ENCODE results near the gene COLEC11.
"Not testable (repeated sequence)": the region's sequence is repeated elsewhere in the genome, so short reads cannot be mapped to it uniquely, and the experiment has no call there.

The COLEC11 gene

DNA sequence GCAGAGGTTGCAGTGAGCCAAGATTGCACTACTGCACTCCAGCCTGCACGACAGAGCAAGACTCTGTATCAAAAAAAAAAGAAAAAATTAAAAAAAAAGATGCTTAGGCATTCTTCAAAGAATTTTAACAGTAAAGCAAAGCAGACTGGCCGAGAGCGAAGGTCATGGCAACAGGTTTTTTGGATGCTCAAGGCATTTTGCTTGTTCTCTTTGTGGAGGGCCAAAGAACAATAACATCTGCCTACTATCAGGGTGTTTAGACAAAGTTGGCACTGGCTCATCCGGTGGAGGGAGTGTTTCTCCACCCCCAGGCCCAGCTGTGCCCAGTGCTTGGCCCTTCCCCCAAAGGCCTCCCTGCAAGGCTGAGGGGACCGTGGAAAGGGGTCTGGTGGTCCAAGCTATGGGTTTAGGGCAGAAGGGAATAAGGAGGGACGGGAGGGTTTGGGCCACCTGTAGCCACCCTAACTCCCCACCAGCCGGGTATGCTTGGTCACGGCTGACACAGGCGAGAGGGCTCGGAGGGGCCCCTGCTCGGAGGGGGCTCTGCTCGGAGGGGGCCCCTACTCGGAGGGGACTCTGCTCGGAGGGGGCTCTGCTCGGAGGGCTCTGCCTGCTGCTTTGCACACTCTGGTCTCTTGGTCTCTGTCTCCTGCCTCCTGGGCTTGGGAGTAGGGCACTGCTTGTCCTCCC is 36.4 kb downstream of the COLEC11 start:
- no peak for TF ChIP-seq CTCF (IDR thresholded peaks at IDR 0.05; ENCODE audit: extremely low read depth, missing control alignments)
- no peak for DNase-seq (ENCODE audit: low spot score)

DNA sequence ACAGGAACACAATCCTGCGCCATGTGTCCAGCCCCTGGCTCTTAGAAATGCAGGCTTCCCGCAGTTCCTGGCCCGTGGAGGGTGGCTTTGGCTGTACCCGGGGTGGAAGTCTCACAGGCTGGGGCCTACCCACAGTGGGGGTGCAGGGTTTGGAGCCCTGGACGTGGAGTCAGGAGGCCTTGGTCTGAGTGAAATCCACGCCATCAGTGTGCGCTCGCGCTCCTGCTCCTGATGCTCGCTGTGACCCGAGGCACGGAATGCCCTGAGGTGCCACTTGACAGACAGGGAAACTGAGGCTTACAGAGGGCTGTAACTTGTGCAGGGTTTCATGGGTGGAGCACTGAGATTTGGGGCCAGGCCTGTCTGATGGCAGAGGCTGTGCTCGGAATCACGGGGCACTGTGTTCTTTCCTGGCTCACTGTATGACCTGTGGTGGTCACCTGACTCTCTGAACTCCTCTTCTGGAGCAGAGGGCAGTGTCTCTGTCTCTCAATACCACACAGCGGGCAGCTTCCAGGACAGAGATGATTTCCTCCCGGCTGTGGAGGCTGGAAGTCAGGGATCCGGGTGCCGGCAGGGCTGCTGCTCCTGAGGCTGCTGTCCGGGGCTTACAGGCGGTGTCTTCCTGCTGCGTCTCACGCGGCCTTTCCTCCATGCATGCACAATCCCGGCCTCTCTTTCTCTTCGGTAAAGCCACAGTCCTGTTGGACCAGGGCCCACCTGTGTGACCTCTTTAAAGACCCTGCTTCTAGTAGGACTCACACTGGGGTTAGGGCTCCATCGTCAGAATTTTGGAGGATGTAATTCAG is 37.1 kb downstream of the COLEC11 start:
- no peak for DNase-seq (ENCODE audit: low spot score)

GRCh38 chr2:3633089-3633981 is 38.4 kb downstream of the COLEC11 start:
- no peak for TF ChIP-seq CTCF (IDR thresholded peaks at IDR 0.05; ENCODE audit: extremely low read depth, missing control alignments)
- no peak for DNase-seq (ENCODE audit: low spot score)

More for the DNA sequence above, 37.1 kb downstream of the COLEC11 start:
- no peak for TF ChIP-seq CTCF (IDR thresholded peaks at IDR 0.05; ENCODE audit: extremely low read depth, missing control alignments)

GRCh38 chr2:3633982-3634595 is 39.2 kb downstream of the COLEC11 start:
- DNase-seq (ENCODE audit: low spot score) = no peak
- TF ChIP-seq CTCF (IDR thresholded peaks at IDR 0.05; ENCODE audit: extremely low read depth, missing control alignments) = no peak

- no peak for TF ChIP-seq CTCF (IDR thresholded peaks at IDR 0.05; ENCODE audit: extremely low read depth, missing control alignments)
- DNase-seq (ENCODE audit: low spot score) = no peak
Measured at GRCh38 chr2:3634596-3635121, 39.7 kb downstream of the COLEC11 start.

GRCh38 chr2:3635171-3635974 is 40.5 kb downstream of the COLEC11 start:
- DNase-seq (ENCODE audit: low spot score) = no peak
- TF ChIP-seq CTCF (IDR thresholded peaks at IDR 0.05; ENCODE audit: extremely low read depth, missing control alignments) = no peak

GRCh38 chr2:3635975-3636327 is 41.0 kb downstream of the COLEC11 start:
- not testable (repeated sequence) for DNase-seq (ENCODE audit: low spot score)
